Fibroblast of skin of left biceps (primary cell): ENCODE results near the gene SIRT3.
"Not testable (repeated sequence)": the region's sequence is repeated elsewhere in the genome, so short reads cannot be mapped to it uniquely, and the experiment has no call there.

Experiments used
- DNase-seq, 2 experiments: peaks; one replicate each; pipeline ENCODE4 v3.0.0-alpha.2; 2013; ENCODE audit warnings: low read depth in 2 of 2

The SIRT3 gene

DNA sequence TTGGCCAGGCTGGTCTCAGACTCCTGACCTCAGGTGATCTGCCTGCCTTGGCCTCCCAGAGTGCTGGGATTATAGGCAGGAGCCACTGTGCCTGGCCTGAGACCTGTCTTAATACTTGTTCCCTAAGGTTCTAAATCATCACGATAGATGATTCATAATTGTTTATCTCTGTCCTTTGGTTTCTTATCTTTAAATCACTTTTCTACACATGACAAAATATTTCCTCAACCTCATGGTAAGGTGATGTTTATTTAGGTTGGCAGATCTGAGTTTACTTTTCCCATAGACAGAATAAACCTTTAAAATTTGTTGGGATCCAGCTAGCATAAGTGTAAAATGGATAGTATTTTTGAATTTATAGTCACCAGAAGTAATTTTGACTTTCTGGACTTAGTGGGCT is 4.2 kb upstream of the SIRT3 start:
- DNase-seq: no peak

DNA sequence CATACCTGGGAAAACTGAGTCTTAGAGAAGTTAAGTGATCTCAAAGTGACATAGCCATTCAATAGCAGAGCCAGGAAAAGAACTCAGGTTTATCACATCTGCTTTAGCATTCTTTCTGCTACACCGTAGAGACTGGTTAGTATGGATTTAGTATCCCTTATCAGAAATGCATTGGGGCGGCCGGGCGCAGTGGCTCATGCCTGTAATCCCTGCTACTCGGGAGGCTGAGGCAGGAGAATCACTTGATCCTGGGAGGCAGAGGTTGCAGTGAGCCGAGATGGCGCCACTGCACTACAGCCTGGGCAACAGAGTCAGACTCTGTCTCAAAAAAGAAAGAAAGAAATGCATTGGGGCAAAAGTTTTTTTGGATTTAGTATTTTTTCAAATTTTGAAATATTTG is 2.2 kb upstream of the SIRT3 start:
- DNase-seq: not testable (repeated sequence)

DNA sequence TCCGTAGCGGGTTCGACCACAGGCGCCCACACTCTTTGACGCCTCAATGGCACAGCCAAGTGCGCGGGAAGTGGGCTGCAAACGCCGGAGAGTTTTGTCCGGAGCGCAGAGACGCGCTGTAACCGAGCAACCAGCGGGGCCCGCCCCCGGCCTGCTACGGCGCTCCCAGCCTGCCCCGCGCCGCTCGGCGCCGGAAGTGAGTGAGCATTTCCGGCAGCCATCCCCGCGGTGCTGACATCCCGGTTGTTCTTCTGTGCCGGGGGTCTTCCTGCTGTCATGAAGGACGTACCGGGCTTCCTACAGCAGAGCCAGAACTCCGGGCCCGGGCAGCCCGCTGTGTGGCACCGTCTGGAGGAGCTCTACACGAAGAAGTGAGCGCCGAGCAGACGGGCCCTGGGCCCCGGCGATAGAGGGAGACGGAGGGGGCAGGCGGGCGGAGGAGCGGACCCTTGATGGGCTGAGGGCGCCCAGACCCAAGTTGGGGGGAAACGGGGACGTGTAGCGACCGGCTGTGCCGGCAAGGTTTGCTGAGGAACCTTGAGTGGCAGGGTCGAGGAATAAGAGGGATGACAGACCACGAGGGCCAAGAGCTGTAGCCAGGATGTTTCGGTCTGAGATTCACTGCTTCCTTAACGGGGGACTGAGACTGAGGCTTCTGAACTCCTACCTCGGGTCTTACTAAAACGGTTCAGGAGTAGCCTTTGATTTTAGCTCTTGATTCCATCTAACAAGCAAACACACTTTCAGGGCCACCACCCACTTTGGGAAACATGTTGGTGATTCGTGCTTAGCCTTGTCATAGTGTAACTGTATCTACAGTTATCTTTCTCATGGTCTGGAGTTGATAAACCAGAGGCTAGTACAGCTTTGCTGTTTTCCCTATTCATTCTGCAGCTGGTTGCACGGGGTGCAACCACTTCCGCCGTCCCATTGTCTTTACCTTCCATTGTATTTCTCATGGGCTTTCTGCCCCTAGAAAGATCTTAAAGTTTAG is 929 bp upstream of the SIRT3 start, which contains the start of gene PSMD13:
PSMD13 (plus strand) TSS at position 203 of the 994 bp plus-strand sequence; CDS start at position 277, 74 bp downstream.
- DNase-seq: peak; percentile 29 to 38

DNA sequence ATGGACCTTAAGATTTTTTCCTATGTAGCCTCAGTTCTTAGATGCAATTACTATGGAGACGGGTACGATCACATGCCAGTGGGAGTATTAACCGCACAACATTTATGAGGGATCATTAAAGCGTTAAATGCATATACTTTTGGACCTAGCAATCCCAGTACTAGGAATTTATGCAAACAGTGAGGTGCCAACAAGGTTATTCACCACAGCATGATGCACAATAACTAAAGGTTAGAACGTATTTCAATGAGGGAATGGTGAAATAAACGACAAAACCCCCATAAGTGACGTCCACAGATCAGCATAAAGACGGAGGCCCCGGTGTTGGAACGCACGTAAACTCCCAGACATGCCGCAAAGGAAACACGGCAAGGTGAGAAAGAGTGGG is 539 bp downstream of the SIRT3 start:
- DNase-seq: no peak

DNA sequence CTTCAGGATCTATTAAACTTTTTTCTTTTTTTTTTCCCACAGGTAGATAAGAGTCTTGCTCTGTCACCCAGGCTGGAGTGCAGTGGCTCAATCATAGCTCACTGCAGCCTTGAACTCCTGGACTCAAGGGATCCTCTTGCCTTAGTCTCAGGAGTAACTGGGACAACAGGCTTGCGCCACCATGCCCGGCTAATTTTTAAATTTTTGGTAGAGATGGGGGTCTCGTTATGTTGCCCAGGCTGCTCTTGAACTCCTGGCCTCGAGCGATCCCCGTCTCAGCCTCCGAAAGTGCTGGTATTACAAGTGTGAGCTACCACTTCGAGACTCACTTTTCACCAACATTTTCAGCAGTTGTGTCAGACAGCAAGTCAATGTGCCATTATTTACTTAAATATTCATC is 962 bp downstream of the SIRT3 start:
- DNase-seq: no peak

DNA sequence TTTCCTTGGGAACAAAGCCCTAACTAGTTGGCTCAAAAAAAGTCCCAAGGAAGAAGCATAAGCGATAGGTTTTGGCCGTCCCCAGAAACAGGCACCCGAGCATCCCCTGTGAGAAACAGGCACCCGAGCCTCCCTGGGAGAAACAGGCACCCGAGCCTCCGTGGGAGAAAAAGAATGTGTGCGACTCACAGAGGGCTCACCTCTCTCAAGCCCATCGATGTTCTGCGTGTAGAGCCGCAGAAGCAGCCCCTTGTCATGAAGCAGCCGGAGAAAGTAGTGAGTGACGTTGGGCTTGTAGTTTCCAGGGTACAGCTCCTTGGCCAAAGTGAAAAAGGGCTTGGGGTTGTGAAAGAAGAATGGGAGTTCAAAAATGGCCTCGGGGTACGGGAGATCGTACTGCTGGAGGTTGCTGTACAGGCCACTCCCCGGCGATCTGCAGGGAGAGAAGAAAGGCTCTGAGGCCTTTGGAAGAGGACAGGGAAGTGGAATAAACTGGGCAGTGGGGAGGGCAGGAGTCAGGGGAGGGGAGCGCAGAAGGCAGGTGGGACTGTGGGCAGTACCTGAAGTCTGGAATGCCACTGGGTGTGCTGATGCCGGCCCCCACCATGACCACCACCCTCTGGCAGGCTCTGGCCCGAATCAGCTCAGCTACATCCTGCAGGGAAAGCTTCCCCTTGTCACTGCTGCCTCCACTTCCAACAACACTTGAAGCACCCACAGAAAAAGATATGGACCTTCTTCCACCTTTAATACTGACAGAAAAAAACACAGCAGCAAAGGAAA is 3.2 kb downstream of the SIRT3 start:
- no peak for DNase-seq

DNA sequence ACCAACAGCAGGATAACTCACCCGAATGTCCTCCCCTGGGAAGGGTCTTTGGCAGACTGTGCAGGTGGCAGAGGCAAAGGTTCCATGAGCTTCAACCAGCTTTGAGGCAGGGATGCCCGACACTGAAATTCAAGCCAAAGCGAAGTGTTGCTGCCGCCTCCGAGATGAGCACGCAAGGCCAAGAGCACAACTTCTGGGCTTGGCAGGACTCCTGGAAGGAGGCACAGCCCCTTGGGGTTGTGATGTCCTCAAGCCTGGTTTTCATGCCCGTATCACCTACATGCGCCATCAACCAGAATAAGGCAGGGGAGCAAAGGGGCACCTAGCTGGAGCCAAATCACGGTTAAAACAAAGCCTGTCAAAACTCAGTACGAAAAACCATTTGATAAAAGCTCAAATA is 5.7 kb downstream of the SIRT3 start:
- no peak for DNase-seq

DNA sequence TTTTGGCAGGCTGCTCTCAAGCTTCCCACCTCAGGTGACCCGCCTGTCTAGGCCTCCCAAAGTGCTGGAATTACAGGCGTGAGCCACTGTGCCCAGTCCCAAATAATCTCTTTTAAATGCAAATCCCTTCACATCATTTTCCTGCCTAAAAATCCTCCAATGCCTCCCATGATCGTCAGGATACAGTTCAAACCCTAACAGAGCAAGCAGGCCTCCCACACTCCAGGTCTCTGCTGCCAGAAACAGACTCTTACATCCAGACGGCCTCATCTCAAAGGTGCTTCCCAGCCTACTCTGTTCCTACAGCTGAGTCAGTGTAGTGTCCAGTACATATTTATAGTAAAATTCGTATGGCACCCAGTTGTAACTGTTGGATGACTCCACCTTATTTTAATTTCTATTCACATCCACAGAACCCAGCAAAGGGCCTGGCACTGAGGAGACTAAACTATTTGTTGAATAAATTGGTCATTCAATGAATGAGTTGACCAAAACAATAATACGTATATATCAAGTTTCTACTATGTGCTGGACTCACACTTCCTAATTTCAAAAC is 8.2 kb downstream of the SIRT3 start:
- DNase-seq: no peak

DNA sequence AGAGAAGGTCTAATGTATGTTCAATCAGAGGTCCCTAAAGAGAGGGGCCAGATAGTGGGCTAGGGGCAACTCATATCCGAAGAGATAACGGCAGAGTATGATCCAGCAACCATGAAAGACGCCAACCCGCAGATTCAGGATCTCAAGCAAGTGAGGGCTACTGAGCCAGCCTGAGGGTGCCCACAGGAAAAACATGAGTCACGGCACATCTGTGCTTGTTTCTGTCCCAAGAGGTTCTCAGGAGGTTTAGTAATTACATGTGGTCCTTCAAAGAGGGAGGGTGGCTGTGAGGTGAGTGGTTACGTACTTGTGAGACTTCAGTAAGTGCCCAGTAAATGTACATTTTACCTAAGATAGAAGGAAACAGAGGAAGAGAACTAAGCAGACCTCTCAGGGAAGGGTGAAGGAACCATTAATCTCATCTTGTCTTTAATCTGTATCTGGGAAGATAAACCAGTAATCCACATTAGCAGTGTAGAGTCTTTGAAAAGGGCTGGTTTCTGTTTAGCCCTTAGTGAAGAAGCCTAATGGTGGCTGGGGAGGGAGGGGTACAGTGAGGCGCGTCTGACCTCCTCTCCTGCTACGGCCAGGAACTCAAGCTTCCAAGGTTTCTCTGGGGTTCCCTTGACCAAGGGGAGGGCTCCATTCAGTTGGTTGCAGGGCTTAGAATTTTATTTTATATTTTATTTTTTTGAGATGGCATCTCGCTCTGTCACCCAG is 10.2 kb downstream of the SIRT3 start:
- DNase-seq: no peak

DNA sequence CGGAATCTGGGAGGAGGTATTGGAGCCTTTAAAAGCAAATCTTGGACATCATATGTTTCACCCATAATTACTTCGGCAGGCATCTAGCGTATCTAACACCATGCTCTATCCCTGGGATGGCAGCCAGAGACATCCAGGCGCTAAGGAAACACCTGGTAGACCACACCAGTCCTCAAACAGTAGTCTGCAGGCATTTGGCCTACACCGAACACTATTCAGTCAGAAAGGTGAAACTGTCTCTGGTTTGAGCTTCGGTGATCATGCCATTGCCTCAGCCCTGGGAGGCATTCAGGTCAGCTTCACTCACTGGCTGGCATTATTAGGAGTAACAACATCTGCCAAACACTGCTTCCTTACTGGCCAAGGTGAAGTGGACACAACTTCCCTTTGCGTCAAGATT is 11.7 kb downstream of the SIRT3 start:
- DNase-seq: no peak

DNA sequence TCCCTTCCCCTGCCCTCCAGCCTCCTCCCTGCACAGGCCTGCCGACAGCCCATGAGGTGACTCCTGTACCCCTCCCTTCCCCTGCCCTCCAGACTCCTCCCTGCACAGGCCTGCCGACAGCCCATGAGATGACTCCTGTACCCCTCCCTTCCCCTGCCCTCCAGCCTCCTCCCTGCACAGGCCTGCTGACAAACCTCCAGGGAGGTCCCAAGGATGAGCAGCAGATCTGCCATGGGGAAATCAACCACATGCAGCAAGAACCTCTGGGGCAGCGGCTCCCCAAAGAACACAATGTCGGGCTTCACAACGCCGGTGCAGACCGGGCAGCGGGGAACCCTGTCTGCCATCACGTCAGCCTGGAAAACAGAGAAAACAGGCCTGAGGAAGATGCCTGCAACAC is 12.3 kb downstream of the SIRT3 start:
- DNase-seq: no peak

DNA sequence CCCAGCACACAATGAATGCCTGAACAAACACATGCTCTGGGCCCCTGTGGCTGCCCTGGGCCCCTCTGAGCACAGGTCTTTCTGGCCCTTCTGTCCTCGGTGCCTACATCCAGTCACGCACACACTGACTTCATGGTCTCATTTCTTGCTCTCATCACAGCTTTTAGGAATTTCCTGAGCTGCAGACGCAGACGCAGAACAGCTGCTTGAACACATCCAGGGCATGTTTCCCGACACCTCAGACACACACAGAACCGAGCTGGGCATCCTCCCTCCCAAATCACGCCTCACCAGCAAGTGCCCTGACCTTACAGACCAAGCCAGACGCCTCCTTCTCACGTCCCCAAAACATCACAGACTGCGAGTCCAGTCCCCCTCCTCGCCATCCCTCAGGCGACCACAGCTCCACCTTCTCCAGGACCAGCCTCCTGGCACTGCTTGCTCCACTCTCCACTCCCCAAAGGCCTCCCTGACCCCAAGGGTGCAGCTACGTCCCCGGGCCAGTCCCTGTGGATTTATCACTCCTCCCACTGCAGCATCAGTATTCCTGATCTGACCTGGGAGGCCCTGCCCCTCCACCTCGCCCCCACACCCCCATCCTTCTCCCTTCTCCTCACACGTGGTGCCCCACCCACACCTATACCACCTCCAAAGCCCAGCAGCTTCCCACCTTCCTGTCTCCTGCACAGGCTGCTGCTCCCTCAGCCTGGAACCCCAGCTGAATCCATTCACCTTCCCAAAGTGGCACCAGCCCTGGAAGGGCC is 12.9 kb downstream of the SIRT3 start:
- DNase-seq: no peak

DNA sequence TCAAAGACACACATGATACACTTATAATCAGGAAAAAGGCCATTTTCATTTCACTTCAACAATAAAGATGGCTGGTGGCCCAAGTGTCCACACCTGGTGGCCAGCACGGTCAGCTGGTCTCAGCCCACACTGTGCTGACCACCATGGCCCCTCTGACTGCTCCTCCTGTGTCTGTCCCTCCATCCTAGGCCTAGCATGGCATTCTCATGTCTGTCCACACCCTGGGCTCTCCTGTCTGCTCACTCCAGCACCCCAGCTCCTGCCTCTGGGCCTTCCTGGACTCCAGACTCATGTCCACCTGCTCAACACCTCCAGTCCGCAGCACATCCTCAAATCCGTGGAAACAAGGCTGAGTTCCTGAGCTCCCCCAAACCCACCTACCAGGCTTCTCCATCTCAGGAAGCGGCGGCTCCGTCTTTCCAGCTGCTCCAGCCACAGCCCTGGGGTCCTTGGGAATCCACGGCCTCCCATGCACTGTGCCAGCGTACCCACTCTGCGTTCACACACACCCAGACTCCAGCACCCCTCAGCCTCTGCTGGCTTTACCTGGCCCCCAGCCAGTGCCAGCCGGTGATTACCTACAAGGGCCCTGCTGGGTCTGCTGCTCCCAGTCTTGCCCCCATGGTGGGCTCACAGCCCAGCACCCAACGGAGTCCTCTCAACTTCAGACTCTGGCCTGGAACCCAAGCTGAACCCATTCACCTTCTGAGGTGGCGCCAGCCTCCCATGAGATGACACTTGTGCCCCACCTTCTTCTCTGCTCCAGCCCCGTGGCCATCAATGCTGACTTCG is 13.9 kb downstream of the SIRT3 start:
- no peak for DNase-seq

DNA sequence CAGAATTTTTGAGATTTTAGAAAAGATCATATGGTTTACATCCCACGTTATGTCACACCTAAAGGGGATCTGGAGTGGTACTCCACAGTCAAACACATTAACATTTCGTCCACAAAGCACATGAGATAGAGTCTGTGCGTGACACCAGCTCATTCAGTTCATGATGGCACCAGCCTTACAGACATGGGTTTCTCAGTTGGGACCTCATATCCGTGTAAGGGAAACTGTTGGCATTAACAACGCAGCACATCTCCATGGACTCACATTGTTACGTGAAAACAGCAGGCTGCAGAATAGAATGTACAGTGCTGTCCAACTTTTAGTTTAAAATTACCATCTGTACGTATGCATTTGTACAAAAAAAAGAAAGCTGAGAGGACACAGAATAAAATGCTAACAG is 14.6 kb downstream of the SIRT3 start:
- no peak for DNase-seq

DNA sequence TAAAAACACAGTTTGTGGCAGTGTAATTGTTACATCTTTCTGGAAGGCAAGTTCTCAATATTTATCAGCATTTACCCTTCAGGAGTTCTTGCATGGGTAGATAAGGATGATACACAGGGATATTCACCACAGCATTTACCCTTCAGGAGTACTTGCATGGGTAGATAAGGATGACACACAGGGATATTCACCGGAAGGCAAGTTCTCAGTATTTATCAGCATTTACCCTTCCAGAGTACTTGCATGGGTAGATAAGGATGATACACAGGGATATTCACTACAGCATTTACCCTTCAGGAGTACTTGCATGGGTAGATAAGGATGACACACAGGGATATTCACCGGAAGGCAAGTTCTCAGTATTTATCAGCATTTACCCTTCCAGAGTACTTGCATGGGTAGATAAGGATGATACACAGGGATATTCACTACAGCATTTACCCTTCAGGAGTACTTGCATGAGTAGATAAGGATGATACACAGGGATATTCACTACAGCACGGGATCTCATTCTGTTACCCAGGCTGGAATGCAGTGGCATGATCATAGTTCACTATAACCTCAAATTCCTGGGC is 15.4 kb downstream of the SIRT3 start:
- DNase-seq: not testable (repeated sequence)

DNA sequence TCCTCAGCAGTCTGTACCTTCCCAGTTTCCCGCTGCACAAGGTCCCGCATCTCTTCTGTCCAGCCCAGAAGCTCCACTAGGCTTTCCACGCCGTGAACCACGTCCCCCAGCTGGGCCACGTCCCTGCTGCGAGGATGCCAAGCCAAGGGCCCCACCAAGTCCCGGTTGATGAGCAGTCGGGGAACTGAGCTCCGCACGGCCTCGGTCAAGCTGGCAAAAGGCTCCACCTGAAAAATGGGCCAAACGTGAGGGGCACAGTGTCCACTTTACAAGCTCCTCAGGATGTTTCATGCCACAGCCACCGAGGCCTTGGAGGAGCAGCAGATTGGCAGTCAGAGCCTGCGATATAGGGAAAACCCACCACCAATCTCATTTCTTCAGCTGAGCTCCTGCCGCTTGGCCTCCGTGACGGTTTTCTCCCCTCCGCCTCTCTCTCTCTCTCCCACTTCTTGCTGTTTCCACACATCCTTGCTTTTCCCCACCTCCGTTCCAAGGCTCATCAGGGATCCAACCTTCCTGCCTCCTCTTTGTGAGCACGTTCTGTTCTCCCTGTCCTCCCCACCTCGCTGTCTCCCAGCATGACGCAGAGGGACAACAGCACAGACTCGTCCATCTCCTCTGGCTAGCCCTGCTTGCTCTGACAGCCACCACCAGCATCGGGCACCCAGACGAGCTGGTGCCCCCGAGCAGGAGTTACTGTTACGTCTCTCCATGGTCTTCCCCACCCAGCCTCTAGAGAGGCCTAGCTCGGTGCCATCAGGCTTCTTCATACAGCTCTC is 17.1 kb downstream of the SIRT3 start:
- DNase-seq: no peak

DNA sequence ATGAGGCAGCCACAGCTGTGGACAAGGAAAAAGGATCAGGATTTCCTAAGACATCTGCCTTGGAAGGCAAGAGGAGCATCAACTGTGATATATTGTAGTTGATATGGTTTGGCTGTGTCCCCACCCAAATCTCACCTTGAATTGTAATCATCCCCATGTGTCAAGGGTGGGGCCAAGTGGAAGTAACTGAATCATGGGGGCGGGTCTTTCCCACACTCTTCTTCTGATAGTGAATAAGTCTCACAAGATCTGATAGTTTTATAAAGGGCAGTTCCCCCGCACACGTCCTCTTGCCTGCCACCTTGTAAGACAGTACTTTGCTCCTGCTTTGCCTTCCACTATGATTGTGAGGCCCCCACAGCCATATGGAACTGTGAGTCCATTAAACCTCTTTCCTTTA is 18.4 kb downstream of the SIRT3 start:
- no peak for DNase-seq

DNA sequence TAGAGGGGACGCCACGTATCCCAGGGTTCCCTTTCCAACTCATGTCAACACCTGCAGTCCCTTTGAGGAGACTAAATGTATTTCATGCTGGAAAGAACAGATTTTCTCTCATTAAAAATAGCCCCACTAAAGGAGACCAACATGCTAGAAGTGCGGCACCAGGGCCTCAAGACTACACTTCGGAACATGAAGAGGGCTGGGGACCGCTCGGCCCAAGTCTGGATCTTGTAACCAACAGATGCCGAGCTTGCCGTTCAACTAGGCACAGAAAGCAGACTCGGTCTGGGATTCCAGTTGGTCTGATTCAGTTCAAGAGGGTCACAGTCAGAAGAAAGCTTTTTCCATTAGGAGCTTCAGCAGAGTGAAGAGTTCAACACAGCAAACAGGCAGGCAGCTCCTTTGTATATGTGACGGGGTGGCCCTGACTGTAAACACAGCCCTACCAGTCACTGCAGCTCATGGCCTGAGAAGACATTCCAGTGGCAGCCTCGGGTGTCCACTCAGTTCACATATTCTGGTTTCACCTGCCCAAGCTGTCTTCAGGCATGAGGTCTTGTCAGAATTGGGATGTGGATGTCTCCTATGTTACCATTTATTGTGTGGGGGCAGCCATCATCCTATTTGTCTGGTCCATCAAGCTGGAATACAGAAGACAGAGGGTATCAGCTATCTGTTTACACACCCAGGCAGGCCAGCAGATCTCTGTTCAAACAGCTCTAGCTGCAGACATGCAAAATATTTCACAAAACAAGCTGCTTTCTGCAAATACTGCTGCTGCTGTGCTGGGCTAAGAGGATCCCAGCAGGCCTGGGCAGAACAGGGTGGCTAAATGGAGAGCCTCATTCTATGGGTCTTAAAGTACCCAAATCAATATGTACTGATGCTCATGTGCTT is 19.8 kb downstream of the SIRT3 start:
- DNase-seq: no peak
